ENCODE results near the gene ELOVL1.
"Not testable (repeated sequence)": the region's sequence is repeated elsewhere in the genome, so short reads cannot be mapped to it uniquely, and the experiment has no call there.

Gene ELOVL1

GRCh38 chr1:43381612-43382011, 13.8 kb upstream of the ELOVL1 start:
- DNase-seq (ENCODE audit: low spot score): no peak

DNA sequence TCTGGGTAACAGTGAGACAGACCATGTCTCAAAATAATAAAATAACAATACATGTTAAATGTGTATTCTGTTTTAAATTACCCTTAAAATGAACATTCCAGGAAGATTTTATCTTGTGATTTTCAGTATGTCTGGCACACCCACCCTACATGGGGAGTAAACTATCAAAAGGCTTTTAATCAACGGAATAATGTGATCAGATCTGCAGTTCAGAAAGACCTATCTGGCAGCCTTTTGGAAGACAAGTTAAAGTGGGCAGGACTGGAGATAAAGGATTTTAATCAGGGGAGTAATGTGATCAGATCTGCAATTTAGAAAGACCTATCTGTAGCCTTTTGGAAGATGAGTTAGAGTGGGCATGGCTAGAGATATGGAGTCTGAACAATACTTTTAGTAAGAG, 11.7 kb upstream of the ELOVL1 start:
- no peak for DNase-seq (ENCODE audit: low spot score)

DNA sequence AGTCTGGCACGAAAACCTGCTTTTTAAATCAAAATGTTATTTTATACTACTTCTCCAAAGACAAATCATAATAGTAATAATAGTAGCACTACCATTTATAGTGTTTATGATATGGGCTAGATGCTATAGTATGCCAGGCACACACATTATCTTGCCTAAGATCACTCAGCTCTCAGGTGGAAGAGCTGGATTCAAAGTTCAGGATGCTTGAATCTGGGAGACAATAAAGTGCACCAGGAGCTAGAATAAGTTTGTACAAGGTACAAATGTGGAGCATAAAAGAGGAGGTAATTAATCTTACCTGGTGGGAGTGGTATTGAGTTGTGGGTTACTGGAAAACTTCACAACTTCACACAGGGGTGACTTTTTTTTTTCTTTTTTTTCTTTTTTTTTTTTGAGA, 10.0 kb upstream of the ELOVL1 start:
- no peak for DNase-seq (ENCODE audit: low spot score)

DNA sequence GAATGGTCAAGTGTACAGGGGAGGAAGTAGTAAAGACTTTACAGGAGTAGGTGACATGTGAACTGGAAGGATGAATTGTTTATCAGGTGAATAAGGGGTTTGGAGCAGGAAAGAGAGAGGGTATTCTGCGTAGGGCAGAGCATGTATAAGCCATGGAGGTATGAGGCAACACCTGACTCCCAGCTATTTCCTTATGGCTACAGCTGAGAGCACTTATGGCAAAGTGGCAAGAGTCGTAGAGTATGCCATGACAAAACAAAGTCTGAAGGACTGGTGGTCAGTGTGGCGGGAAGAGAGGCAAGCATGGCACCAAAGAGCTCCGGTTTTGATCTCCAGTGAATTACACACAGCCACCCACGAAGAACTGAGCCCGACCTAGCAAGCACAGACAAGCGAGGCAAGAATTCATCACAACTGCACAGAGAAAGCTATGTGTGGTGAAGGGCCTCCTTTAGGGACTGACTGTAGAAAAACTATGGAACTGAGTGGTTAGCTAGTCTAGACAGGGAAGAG, 9.0 kb upstream of the ELOVL1 start:
- DNase-seq (ENCODE audit: low spot score): no peak

DNA sequence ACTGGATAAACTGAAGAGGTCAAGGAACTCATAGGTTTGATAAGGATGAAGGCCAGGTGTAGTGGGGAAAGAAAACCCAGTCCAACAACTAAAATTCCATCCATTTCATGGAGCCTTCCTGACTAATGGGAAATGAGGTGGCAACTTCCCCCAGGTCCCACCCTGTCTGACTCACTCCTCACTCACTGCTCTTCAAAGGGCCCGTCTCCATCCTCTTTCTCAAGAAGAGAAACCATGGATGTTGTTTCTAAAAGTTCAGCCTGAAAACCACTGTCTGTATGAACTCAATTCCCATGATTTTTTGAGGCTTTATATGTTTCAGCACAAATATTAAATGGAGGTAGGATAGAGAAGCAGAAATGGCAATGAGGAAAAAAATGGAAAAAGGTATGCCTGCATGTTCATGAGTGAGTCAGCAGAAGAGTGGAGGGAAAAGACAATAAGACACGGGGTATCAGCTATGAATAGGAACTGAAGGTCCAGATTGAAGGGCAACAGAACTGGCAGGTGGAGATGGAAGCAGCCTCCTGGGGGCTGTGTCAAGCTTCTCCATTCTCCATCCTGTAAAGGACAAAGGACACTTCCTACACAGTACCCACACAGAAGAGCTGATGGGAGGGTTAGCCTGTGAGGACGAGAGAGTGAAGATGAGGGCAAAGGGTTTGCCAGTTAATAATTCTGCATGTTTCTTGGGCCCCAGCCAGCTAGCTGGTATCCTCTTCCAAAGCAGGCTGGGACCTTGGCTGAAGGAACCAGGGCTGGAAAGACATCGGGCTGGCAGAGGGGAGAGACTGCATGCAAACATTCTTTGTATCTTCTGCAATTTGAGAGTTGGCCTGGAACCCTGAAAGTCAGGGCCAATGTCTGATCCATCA, 5.5 kb upstream of the ELOVL1 start:
- DNase-seq (ENCODE audit: low spot score): no peak

- no peak for DNase-seq (ENCODE audit: low spot score)
Observed at GRCh38 chr1:43372172-43372571, 4.4 kb upstream of the ELOVL1 start.

DNA sequence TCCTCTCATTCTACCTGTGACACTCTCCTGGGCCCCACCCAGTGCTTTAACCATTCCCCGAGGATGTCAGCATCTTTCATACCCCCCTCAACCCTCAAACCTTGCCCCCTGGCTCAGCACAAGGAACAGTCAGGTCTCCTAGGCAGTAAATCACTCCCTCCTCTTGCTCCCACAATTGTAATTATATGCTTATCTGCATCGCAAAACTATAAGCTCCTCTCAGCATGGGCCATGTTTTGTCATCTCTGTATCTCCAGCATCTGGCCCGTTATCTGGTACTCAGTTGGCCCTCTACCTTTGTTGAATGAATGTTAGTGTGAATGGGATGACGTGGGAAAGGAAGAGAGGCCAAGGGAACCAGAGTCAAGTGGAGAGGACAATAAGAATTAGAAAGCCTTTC, 2.8 kb upstream of the ELOVL1 start:
- no peak for DNase-seq (ENCODE audit: low spot score)

- DNase-seq (ENCODE audit: low spot score): not testable (repeated sequence)
Observed at GRCh38 chr1:43369779-43370178, 2.0 kb upstream of the ELOVL1 start.

GRCh38 chr1:43368646-43369020, 822 bp upstream of the ELOVL1 start:
- no peak for DNase-seq (ENCODE audit: low spot score)

- DNase-seq (ENCODE audit: low spot score): peak; percentile 65
Observed at GRCh38 chr1:43367026-43367903, 546 bp downstream of the ELOVL1 start.

DNA sequence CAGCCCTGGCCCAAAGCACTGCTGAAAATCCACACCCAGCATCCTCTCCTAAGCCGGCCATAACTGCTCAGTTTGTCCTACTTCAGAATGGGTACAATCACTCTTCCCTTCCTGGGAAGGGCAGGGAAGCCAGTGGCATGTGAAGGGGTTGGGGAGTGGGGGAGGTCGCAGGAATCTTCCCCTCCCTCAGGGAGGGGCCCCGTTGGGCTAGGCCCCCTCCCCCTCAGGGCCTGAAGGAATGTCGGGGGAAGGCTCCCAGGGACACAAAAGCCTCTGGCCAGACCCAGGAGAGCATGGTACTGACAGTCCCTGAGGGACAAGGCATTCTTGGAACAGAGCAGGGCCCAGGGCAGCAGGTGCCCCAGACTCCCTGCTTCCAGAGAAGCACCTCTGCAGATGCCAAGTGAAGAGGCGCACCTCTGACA, 1.2 kb downstream of the ELOVL1 start:
- no peak for DNase-seq (ENCODE audit: low spot score)

GRCh38 chr1:43366179-43366578, 1.6 kb downstream of the ELOVL1 start:
- DNase-seq (ENCODE audit: low spot score): no peak

GRCh38 chr1:43365678-43366077, 2.1 kb downstream of the ELOVL1 start:
- no peak for DNase-seq (ENCODE audit: low spot score)

DNA sequence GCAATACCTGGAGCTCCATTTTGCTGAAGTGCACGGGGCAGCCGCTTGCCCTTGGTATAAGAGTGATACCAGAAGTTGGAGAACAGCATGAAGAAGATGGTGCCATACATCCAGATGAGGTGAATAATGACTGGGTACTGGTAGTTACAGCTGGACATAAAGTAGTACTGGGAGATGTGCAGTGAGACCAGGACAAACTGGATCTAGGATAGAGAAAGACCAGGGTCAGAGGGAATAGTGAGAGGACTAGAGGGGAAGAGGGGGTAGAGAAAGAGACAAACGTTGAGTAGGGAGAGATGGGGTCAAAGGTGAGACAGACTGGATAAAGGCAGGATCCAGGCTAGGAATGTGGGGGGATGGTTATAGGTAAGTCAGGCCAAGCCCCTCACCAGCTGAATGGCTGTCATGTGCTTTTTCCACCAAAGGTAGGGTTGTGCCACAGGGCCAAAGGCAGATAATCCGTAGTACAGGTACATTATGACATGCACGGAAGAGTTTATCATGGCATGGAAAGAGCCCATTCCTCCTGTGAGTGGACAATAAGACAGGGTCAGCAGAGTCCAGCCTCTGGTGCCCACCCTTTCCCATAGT, 3.8 kb downstream of the ELOVL1 start:
- DNase-seq (ENCODE audit: low spot score): no peak

- no peak for DNase-seq (ENCODE audit: low spot score)
Observed at GRCh38 chr1:43363283-43363934, 4.4 kb downstream of the ELOVL1 start.

DNA sequence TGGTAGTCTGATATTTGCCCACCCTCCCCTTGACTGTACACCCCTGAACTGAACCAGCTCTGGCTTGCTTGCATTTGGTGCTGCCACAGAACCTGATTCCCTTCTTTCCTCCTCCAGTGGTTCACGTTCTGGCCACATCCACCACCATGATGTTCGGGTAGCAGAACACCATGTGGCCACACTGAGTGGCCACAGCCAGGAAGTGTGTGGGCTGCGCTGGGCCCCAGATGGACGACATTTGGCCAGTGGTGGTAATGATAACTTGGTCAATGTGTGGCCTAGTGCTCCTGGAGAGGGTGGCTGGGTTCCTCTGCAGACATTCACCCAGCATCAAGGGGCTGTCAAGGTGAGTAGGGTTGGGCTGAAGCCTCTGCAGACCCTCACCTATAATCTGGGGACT, 7.2 kb downstream of the ELOVL1 start:
- DNase-seq (ENCODE audit: low spot score): no peak

GRCh38 chr1:43359696-43360095, 8.1 kb downstream of the ELOVL1 start:
- no peak for DNase-seq (ENCODE audit: low spot score)

DNA sequence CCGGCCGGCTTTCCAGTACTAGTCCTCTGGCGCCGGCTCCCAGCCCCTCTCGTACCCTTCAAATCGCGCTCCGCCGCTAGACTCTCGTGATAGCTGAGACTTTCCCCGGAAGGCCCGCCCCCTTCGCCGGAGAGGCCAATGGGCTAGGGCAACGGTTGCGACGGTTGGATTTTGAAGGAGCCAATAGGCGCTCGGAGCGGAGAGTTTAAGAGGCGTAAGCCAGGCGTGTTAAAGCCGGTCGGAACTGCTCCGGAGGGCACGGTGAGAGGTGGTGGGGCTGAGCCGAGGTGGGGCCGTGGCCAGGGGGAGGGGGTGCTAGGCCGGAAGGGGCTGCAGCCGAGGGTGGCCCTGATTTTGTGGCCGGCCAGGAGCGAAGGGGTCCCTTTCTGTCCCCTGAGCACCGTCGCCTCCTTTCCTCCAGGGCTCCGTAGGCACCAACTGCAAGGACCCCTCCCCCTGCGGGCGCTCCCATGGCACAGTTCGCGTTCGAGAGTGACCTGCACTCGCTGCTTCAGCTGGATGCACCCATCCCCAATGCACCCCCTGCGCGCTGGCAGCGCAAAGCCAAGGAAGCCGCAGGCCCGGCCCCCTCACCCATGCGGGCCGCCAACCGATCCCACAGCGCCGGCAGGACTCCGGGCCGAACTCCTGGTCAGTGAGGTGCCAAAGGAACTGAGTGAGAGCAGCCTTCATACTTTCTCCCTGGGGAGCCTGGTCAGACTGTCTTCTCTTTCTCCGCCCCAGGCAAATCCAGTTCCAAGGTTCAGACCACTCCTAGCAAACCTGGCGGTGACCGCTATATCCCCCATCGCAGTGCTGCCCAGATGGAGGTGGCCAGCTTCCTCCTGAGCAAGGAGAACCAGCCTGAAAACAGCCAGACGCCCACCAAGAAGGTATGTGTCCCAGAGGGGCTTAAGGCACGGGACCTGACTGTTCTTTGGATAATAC, 8.8 kb downstream of the ELOVL1 start, which contains the start of gene CDC20:
Gene CDC20 (plus strand): TSS at position 236 of the 948 bp plus-strand sequence. CDS start 235 bp downstream, at position 471.
- peak; percentile 95 for DNase-seq (ENCODE audit: low spot score)

DNA sequence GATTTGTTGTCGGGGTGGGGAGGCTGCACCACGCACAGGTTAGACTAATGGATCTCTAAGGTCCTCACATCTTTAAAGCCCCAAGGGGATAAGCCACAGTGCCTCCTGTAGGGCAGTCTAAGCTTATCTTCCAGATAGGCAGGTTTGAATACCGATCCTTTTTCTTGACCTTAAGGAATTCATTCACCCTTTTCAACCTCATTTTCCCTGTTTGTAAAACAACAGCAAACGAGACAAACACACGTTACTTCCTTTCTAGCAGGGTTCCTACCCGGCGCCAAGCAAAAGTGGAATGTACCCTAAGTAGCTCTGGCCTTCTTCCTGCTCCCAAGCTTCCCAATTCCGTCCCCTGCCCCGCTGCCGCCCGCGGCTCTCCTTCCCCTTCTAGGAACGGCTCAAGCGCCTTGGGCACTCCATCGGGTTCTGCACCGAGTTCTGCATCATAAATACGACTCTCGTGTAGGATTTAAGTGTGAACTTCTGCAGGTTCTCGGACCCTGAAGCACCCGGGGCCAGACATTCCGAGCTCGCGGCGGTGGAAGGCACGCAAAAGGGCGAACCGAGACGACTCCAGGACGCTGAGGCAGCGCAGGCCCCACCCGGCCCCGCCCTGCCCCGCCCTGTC, 9.6 kb downstream of the ELOVL1 start:
- DNase-seq (ENCODE audit: low spot score): peak; percentile 23

- no peak for DNase-seq (ENCODE audit: low spot score)
Observed at GRCh38 chr1:43357251-43357650, 10.6 kb downstream of the ELOVL1 start.

Data from germinal center (tissue), 1 donor.